HG03139 (cell line): Measurements from ENCODE around the gene DHX30.

ENCODE experiments used
- ATAC-seq: cut with Tn5 transposase; IDR thresholded peaks from one replicate; pipeline ENCODE4 v1.9.1; 2021; ENCODE audit not compliant: unreplicated experiment

The DHX30 gene

DNA sequence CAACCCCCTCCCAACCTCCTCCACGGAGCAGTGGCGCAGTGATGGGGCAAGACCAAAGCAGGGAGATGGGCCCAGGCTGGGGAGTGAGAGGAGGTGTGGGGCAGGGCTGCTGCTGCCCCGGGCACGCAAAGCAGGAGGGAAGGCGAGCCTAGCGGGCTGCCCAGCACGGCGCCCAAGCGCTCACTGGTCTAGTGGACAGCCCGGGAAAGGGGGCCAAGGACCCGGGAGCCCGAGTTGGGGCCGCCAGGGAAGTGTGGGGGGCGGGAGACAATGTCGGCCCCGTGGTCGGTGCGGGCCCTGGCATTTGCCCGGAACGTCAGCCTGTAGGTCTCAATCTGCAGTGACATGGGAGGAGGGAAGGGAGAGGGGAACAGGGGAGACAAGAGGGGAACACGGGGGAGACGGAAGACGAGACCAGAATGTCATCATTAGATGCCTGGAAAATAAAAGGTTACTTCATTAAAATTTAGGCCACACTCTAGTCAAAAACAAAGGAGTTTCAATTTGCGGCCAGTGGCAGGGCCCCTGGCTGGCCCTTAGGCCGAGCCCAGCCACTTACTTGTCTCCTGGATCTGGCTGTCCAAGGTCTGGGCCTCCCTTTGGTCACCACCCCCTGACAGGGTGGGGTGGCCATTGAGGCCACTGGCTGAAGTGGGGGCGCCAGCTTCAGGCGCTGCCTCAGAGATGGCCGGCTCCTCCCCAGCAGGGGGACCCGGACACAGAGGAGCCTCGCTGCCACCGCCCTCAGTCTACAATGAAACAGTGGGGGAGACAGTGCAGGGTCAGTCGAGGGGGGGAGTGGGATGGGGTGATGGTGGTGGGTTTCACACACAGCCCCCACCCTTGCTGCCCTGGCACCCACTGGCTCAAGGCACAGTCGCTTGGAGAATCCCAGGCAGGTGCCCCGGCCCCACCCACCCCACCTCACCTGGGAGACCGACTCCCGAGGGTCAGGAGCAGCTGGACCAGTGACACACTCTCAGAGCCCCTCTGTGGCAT is 50.0 kb downstream of the DHX30 start:
- no peak for ATAC-seq

DNA sequence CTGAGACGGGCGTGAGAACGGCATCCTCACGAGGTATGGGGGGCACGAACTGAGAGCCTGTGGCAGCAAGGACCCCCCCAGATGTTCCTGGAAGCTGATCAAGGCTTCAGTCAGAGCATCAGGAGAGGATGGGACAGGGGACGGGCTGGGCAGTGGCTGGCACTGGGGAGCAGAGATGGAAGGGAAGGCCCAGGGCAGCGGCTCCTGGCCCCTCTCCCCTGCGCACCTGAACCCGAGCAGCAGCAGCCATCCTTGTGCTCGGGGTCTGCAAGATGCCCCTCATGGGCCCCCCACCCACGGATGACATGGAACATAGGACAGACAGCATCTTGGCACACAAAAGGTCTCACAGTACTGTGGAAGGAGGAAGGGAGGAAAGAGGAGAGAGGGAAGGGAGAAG is 51.3 kb downstream of the DHX30 start:
- ATAC-seq = no peak

DNA sequence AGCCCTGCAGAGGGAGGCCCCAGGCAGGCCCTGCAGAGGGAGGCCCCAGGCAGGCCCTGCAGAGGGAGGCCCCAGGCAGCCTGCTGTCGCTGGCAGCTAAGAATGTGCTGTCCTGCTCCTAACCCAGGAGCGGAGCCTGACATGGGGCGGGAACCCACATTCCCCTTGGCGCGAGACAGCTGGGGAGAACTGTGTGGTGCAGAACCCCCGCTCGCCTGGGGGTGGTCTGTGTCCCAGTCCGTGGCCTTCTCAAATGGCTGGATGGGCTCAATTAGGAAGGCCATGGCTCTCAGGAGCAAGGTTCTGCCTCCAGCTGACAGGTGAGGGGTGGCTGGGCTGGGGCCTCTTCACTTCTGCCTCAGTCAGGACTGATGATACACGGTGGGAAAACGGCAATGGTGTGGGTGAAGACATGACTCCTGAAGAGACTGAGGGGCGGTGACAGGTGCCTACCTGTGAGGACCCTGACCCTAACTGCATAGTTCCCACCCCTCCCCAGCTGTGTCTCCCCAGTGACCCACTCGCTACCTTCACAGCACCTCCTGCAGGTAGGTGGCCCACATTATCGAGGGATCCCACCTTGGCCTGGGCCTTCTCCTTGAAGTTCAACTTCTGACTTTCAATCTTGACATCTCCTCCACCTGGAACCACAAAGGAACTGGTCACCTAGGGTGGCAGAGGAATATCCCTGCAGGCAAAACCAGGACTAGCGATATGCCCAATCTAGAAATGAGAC is 52.0 kb downstream of the DHX30 start:
- no peak for ATAC-seq

DNA sequence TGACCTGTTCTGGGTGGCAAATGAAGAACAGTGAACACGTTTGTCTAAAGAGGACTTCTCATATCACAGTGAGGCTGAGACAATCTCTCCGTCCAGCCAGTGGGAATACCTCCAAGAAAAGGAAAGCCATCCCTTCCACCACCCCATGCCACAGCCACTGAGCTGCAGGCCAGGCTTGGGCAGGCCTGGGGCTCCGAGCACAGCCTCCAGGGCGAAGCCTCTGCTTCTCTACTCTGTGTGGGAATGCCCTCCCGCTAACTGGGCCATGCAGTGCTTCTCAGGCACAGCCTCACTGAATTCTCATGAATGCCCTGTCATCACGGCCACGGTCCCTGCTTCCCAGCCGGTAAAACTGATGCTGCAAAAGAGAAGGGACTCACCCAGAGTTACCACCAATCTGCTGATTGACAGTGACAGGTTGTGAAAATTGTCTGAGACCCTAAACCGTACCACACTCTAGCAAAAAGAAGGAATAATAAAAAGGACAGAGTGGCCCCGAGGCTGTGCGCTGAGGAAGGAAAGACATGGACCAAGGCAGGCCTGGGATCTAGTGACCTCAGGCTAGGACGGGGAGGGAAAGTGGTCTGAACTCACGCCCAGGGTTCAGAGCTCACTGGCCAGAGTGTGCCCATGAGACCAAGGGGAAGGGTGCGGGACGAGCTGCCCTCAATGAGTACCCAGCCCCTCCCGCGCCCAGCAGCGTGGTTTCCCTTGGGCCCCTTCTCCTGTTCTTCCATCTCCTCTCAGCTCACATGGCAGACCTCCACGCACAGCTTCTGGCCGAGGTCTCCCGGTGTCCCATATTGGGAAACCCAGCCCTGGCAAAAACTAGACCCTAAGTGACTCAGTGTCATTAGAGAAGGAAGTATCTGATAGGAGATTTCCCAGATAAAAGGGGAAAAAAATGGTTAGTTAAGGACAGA is 52.8 kb downstream of the DHX30 start:
- ATAC-seq = no peak

DNA sequence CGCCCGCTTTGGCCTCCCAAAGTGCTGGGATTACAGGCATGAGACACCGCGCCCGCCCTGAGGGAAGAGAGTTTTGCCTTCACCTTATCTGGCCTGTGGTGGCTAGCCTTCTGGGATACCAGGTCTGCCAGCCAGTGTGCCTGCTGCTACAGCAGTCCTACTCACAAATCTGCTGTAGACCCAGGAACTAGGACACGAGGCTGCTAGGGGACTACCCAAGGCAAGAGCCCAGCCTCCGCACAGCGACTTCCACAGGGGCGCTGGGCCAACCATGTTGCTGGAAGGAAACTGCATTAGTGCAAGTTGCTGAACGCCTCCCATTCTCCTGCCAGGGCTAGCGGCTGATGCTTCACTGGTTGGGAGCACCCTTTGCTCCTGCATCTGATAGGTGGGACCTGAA is 53.7 kb downstream of the DHX30 start:
- ATAC-seq = no peak

DNA sequence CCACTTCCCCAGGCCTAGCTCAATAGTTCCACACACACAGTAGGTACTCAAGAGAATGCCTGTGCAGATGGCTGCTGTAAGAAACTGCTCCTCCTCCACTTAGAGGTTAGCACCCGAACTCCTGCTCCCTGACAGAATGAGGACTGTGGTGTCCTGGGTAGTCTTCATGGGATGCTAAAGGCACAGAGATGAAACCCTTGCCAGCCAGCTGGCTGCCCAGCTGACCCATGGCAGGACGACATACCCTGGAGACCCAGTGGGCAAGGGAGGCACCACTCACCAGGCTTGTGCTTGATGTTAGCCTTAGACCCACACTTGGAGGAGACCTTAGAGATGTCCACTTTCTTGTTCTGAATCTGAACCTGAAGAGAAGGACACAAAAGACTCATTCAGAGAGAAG is 54.2 kb downstream of the DHX30 start:
- ATAC-seq = no peak

DNA sequence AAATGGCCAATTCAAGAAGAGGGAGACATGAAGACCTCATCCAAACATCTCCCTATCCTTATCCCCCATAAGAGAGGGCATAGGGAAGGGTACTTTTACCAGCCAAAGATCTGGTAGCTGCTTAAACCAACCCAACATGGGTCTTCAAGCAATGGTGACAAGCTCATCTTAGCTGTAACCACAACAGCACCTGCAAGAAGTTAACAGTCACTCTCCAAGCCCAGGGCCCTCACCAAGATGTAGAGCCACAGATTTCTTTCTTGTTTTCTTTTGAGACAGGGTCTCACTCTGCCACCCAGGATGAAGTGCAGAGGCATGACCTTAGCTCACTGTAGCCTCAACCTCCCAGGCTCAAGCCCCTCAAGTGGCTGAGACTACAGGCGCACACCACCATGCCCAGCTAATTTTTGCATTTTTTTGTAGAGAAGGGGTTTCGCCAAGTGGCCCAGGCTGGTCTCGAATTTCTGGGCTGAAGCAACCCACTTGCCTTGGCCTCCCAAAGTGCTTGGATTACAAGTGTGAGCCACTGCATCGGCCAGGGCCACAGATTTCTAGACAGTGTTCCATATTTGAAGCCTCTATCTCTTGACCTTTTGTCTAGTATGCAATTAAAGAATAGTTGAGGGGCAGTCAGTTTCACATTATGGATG is 57.1 kb downstream of the DHX30 start:
- ATAC-seq = no peak

DNA sequence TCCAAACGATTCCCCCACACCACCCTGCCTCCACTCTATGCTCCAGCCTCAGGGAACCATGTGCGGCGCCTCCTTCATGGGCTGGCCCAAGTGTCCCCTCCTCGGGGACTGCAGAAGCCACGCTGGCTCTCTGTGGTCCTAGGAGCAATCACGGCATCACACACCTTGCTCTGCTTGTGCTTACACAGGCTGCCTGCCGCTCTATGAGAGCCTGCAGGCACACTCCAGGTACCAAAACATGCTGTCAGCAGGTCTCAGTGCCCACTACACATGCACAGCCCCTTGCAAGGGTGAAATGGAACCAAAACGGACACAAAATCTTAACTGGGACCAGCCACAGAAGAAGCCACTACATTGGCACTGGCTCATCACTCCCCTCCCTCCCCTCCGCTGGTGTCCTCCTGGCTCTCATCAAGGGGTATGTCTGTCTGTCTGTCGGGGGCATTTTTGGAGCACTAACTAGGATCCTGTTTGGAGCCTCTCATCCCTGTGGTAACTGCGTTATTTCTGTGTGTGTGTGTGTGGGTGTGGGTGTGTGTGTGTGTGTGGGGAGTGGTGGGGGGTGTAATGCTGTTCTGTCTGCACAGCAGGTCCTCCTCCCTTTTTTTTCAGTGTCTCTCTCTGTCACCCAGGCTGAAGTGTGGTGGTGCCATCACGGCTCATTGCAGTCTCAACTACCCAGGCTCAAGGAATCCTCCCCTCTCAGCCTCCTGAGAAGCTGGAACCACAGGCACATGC is 60.6 kb downstream of the DHX30 start:
- ATAC-seq = no peak

DNA sequence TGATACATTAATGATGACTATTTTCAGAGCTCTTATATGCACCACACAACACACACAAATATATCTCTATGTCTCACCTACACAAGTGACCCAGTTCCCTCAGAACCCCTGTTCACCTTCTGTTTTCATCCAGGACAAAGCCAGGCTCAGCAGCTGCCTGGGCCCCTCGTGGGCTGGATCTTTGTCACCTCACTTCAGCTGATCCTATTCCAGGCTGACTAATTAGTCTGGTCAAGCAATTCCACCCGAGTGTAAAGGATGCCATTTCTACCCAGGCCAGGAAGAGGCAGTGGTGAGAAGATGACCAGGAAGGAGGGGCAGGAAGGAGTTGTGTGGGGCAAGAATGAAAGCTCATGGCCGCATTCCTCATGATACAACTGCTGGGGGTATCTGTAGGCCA is 62.3 kb downstream of the DHX30 start:
- no peak for ATAC-seq

DNA sequence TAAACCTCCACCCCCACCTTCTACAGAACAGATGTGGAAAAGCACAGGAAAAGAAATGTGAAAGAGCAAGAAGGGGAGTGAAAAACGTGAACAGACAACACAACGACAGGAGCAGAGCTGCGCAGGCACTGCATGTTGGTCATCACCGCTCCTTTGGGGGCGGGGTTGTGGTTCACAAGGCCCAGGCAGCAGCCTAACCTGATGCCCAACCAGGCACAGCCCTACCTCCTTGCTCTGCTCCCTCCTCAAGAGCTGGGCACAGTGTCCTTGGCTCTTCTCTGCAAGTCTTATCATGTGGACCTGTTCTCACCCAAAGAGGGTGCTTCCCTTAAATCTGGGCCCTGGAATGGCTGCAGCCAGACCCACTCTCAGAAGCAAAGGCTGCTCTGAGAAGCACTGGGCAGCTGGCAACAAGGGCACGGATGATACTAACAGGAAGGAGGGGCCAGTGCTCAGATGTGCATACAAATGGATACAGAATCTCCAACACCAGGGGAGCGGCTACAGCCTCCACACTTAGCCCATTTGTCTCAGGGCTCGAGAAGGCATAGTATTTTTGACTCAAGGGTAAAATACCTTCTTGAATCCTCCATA is 64.6 kb downstream of the DHX30 start:
- no peak for ATAC-seq

DNA sequence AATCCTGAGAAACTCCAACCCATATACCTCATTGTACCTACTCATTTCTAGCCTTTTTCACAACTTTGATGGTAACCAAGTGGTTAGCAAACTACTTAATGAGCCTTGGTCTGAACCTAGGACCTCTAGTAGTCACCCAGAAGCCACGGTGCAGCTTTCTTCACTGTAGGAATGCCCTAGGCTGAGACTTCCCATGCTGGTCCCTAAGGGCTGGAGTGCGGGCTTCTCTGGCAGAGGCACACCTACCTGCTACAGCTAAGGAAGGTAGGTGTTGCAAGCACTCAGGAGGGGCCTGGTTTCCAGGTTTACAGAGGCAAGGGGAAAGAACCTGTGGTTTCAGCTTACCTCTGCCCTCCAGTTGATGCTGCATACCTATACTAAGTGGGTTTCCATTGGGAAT is 65.4 kb downstream of the DHX30 start:
- ATAC-seq = no peak

DNA sequence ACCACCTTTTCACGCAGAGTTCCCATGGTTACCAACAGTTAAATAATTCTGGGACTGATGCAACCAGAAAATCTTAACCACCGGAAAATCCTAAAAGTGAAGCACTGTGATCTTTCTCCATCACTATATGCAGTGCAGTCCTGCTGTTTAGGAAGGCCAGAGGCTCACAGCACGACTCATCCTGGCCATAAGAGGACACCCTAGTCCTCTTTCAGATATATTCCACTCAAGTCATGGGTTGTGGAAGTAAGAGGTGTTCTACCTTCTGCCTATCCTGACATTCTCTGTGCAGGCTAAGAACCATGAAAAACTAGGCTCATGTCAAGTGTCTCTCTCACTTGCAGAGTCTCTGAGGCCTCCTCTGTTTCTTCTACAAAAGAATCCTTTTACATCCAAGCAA is 67.2 kb downstream of the DHX30 start:
- ATAC-seq = no peak

DNA sequence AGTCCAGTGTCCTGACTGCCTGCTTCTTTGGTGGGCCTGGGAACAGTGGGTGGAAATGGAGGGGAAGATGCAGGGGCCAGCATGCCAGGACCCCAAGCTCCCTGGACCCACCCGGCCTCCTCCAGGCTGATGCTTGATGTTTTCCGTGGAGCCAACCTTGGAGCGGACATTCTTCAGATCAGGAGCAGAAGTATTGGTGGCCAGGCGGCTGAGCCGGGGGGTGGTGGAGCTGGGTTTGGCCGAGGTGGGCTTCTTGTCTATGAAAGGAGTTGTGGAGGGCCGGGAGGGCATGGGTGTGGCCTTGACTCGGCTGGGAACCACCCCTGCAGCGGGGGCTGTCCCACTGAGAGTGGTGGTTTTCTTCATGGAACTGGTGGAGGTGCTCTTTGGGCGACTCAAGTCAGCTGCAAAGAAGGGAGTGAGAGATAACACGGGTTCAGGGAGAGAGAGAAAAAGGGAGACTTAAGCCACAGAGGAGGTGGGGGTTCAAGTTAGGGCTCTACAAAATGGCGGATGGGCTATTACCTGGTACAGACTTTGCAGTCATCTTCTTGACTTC is 67.8 kb downstream of the DHX30 start:
- ATAC-seq = no peak

DNA sequence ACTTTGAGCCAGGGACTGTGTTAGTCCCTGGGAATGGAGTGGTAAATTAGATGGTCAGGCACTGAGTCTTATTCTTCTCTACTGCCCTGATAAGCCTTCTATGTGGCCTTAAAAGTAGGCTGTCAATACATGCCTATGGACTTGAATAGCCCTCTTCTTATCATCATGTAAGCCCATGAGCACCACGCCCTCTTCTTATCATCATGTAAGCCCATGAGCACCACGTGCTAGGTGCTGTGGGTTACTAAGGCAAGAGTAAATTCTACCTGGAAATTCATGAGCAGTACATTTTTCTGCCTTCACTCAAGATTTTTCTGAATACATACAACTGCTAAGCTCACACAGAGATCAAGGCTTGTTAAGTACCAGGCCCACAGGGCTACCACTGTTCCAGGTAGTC is 68.5 kb downstream of the DHX30 start:
- ATAC-seq = no peak

DNA sequence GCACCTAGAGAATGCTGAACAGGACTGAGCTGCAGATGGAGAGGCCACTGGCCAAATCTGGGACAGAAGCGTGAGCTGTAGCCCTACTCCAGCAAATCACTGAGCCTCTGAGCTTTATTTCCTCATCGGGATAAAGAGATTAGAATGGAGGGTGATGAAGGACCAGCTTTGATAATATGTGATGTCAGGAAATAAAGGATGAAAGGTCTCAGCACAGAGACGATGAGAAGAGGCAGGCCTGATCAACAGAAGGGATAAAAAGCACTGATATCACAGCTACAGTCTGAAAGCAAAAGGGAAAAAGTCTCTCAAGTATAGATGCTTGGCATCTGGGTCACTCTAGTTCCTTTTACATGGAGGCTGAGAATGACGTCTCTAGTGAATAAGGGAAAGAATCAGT is 70.0 kb downstream of the DHX30 start:
- ATAC-seq = no peak

DNA sequence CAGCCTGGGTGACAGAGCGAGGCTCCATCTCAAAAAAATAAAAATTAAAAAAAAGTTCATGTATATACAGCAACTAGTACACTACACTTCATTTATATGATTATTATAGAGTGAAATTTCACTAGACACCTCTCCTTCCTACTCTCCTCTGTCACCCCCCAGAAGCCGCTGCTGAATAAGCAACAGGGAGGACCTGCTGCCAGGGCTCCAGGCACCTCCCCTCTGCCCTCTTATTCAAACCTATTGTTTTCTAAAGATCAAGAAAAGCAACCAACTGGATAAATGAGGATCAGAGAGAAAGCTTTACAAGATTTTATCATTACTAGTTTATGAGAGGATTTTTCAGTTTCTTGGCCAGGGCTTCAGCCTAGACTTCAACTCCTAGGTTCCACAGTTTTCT is 71.5 kb downstream of the DHX30 start:
- ATAC-seq = no peak

DNA sequence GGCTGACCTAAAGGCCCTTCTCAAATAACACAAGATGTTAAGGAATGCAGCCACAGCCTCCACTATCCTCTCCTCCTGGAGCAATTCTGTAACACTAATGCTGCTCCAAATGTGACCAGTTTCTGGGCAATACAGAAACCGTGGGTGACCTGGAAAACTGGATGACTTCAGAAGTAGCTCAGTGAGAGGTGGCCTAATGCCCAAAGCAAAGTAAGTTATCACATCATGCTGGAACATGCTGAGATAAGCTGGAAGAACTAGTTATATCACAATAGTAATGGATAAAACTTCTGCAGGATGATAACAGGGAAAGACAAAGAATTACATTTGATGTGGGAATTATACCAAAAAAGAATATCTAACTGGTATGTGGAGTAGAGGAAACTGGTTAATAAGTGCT is 72.0 kb downstream of the DHX30 start:
- ATAC-seq = no peak

DNA sequence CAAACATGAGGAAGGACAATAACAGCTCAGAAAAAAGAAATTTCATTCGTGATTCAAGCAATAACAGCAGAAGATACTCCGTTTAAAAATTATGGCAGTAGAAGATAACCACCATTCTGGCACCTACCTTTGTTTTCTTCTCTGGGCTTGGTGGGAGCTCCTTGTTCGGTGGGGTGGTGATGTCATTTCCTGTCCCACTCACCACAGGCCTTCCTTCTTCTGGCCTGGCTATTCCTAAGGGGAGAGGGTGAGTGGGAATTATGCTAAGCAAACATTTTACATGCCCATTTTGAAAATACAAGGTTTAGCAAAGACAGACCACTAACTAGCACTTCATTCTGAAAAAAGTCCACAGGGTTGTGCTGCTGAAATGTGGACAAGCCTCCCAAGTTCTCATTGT is 74.4 kb downstream of the DHX30 start:
- no peak for ATAC-seq

DNA sequence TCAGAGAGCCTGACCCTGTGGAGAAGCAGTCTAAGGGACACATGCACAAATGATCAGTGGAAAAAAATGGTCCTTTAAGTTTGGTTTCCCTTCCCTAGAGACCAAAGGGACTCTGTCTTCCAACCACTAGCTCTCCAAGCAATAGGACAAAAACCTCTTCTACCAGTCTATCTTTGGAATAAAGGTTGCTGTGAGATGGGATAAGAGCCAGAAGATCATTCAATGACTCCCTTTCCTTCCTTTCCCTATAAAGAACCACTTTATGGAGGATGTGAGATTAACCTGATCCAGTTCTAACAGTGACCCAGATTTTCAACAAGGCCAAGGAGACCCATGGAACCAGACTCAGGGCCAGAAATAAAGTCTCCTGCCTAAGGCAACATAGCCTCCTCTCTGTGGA is 74.8 kb downstream of the DHX30 start:
- no peak for ATAC-seq
